NT2/D1 (cell line): ENCODE results near the gene CDK19.

Experiments
- SUZ12 ChIP-seq: IDR thresholded peaks from 2 replicates; pipeline ENCODE4 v1.6.1; 2011; ENCODE audit not compliant: insufficient read length, insufficient read depth; ENCODE audit errors: extremely low read depth
- YY1 ChIP-seq: IDR thresholded peaks from 2 replicates; pipeline ENCODE4 v1.6.1; 2011; ENCODE audit not compliant: insufficient read length, insufficient read depth
- ZNF274 ChIP-seq: IDR thresholded peaks from 2 replicates; pipeline ENCODE4 v1.6.1; 2011; ENCODE audit warnings: mild to moderate bottlenecking, low read depth, low read length

DNA sequence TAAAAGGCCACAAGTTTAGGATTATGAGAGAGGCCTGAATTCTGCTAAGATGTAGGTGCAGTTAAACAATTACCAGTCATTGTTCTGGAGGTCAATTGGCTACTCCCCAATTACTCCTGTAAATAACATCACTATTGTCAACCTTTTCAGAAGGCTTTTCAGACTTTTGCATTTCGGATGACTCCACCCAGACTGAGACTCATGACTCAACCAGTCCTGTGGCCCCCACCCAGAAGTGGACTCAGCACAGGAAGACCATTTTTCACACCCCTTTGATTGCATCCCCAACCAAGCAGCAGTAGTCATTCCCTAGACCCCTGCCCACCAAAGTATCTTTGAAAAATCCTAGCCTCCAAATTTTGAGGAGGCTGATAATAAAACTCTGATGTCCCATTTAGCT lies 199.5 kb downstream of the CDK19 start:
- TF ChIP-seq YY1 (no peak), ZNF274 (no peak), SUZ12 (no peak)
